ENCODE results near the gene TENM4.

- TF ChIP-seq CTCF (IDR thresholded peaks at IDR 0.05) (no peak), POLR2A (IDR thresholded peaks at IDR 0.05) (no peak)
Observed at GRCh38 chr11:79095424-79095823, 345.4 kb downstream of the TENM4 start.

Measured in heart left ventricle (tissue), 13 donors.